ENCODE measurements around the gene KAZN.

KAZN gene

DNA sequence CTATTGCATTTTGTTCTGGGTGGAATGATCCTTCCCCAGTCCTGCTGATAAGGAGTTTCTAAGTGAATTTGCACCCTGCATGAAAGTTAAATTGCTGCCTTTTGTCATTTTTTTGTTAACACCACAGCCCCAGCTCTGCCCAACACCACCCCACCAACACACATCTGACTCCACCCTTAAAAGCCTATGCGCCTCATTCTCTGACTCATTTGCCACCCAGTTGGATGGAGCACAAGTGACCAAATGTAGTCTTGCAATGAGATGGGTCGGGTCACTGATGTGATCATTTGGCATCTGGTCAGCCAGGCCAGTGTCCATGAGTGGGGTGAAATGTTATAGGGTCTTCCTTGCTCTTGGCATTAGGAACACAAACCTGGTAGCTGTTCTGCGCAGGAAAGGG is 256.8 kb downstream of the KAZN start:
- no peaks in the 10 kb centered on the region for H3K4me1 ChIP-seq (ENCODE audit: control insufficient read depth in 1 of 2, insufficient read depth in 1 of 2, low read depth in 1 of 2, low read length in 1 of 2)
- no peak overlapping the region for H3K27ac ChIP-seq
- no peaks in the 10 kb centered on the region for H3K9me3 ChIP-seq
- no peaks in the 10 kb centered on the region for H3K36me3 ChIP-seq
- TF ChIP-seq, protein P1, sequence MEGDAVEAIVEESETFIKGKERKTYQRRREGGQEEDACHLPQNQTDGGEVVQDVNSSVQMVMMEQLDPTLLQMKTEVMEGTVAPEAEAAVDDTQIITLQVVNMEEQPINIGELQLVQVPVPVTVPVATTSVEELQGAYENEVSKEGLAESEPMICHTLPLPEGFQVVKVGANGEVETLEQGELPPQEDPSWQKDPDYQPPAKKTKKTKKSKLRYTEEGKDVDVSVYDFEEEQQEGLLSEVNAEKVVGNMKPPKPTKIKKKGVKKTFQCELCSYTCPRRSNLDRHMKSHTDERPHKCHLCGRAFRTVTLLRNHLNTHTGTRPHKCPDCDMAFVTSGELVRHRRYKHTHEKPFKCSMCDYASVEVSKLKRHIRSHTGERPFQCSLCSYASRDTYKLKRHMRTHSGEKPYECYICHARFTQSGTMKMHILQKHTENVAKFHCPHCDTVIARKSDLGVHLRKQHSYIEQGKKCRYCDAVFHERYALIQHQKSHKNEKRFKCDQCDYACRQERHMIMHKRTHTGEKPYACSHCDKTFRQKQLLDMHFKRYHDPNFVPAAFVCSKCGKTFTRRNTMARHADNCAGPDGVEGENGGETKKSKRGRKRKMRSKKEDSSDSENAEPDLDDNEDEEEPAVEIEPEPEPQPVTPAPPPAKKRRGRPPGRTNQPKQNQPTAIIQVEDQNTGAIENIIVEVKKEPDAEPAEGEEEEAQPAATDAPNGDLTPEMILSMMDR (IDR thresholded peaks at IDR 0.05): no peak
- H3K27me3 ChIP-seq: peaks cover 8% of the 10 kb centered on the region
- H3K4me3 ChIP-seq (ENCODE audit: low read depth in 1 of 2, low read length in 1 of 2): no peak overlapping the region

DNA sequence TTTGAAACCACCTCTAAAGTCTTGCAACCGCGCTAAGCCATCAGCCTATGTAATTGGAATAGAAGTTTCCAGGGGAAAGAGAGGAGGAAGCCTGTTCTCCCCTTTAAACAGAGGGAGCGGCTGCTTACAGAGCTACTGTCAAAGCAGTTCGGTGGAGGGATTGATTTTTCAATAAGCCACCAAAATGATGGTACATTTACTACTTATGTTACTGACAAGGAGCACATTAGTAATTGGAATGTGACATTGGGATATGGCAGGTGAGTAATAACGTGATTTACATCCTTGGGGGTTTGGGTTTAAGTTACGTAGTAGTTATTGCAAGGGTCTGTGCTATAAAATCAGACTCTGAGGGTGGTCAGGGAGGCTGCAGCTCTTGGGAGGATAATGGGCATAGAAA is 257.3 kb downstream of the KAZN start:
- Histone ChIP-seq H3K4me1 (ENCODE audit: control insufficient read depth in 1 of 2, insufficient read depth in 1 of 2, low read depth in 1 of 2, low read length in 1 of 2) (no peaks in the 10 kb centered on the region), H3K4me3 (ENCODE audit: low read depth in 1 of 2, low read length in 1 of 2) (no peak overlapping the region), H3K9me3 (no peaks in the 10 kb centered on the region), H3K27ac (no peak overlapping the region), H3K36me3 (no peaks in the 10 kb centered on the region), H3K27me3 (peaks cover 8% of the 10 kb centered on the region)
- TF ChIP-seq, protein P1 (IDR thresholded peaks at IDR 0.05): no peak

DNA sequence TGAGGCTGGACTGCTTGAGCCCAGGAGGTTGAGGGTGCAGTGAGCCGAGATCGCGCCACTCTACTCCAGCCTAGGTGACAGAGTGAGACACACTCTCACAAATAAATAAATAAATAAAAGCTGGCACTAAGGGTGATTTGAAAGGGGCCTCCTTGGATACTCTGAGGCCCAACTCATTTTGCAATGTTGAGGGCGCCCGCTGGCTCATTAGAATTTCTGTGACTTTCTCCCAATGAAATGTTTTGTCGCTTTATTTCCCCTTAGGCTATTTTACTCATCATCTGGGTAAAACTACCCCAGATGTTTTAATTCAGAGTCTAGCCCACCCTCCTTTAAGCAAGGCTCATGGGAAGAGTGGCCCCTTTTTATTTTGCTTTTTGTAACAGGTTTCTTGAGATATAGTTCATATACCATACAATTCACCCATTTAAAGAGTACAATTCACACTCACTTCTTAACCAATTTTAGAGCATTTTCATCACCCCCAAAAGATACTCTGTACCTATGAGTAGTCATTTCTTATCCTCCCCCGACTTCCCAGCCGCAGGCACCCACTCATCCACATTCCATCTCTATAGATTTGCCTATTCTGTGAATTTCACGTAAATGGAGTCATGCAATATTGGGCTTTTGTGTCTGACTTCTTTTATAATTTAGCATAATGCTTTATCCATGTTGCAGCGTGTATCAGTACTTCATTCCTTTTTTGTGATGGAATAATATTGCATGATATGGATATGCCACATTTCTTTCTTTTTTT is 259.1 kb downstream of the KAZN start:
- no peaks in the 10 kb centered on the region for H3K4me1 ChIP-seq (ENCODE audit: control insufficient read depth in 1 of 2, insufficient read depth in 1 of 2, low read depth in 1 of 2, low read length in 1 of 2)
- H3K27ac ChIP-seq: no peak overlapping the region
- TF ChIP-seq, protein P1 (IDR thresholded peaks at IDR 0.05): no peak
- H3K9me3 ChIP-seq: no peaks in the 10 kb centered on the region
- H3K27me3 ChIP-seq: peaks cover 8% of the 10 kb centered on the region
- no peak overlapping the region for H3K4me3 ChIP-seq (ENCODE audit: low read depth in 1 of 2, low read length in 1 of 2)
- no peaks in the 10 kb centered on the region for H3K36me3 ChIP-seq

DNA sequence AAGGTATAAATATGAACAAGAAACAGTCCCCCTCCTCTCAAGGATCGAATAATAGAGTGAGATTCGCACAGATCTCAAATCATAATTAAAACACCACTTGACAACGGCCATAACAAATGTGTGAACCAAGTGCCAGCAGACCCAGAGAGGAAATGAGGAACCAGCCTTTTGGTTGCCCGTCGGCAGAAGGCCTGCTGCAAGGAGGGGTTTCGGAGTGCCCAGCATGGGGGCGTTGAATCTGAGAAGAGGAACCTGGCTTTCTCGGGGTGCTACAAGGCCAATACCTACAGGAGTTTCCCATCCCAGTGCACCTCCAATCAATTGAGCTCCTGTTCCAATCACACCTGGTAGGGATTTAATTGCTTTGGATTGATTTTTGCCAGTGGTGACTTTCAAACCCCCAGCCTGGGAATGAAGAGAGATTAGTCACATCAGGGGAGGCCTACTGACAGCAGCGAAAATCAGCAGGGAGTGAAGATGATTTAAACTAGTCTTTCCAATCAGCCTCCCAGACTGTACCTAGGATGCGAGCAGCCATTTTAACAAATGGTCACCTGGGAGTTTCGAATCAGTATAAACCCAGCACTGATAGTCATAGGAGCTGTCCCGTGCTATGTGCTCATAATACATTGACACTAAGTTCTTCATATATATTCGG is 263.8 kb downstream of the KAZN start:
- TF ChIP-seq, protein P1 (IDR thresholded peaks at IDR 0.05): no peak
- Histone ChIP-seq H3K4me3 (ENCODE audit: low read depth in 1 of 2, low read length in 1 of 2) (no peak overlapping the region), H3K9me3 (no peaks in the 10 kb centered on the region), H3K27me3 (no peaks in the 10 kb centered on the region), H3K4me1 (ENCODE audit: control insufficient read depth in 1 of 2, insufficient read depth in 1 of 2, low read depth in 1 of 2, low read length in 1 of 2) (no peaks in the 10 kb centered on the region), H3K27ac (no peak overlapping the region), H3K36me3 (no peaks in the 10 kb centered on the region)

DNA sequence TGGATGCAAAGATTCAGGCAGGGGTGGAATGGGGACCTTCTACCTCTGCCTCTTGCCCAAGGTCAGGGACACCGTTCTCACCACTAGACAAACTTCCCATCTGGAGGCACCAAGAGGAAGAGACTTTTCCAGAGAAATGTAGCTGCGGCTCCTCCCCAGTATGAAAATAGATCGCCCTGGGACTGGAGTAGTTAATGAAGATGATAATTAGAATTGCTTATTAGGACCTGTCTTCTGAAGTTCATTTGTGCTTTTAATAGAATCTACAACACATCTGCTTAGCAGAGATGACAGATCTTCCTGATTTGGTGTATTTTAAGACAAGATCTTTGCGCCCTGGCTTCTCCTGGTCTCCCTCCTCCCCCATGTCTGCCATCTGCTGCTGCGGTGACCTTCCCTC is 266.6 kb downstream of the KAZN start:
- Histone ChIP-seq H3K36me3 (no peaks in the 10 kb centered on the region), H3K27ac (no peak overlapping the region), H3K4me3 (ENCODE audit: low read depth in 1 of 2, low read length in 1 of 2) (no peak overlapping the region), H3K27me3 (no peaks in the 10 kb centered on the region), H3K4me1 (ENCODE audit: control insufficient read depth in 1 of 2, insufficient read depth in 1 of 2, low read depth in 1 of 2, low read length in 1 of 2) (no peaks in the 10 kb centered on the region), H3K9me3 (no peaks in the 10 kb centered on the region)
- TF ChIP-seq, protein P1 (IDR thresholded peaks at IDR 0.05): no peak
